ENCODE measurements around the gene SETD2. TPM values are rescaled to one million over a fixed set of nuclear protein-coding genes. Genes with fewer than 3 reads are reported as not detected.

Gene SETD2
- polyA plus RNA-seq, 1 of the 3 experiments (the other 2 are of a cell fraction), result 12.1 TPM

GRCh38 chr3:46988616-46989015 is 175.3 kb downstream of the SETD2 start:
- H2AFZ ChIP-seq (ENCODE audit: low read depth), result no peak overlapping the region
- ChIA-PET CTCF (no interaction called here), POLR2A (no interaction called here)
- no peaks in the 10 kb centered on the region; a peak in 1 of 4 replicates for H3K4me1 ChIP-seq (ENCODE audit: control insufficient read depth in 1 of 2, insufficient read depth in 2 of 2, low read depth in 1 of 2, low read length in 1 of 2)
- H3K36me3 ChIP-seq (replicated peaks in 1 of 2; ENCODE audit: control insufficient read depth in 1 of 2, insufficient read depth in 2 of 2, low read length in 1 of 2), result peaks cover 0 to 4% of the 10 kb centered on the region in 2 experiments
- no peaks in the 10 kb centered on the region for H3F3A ChIP-seq (replicated peaks; ENCODE audit: insufficient read depth)
- no peak overlapping the region for H3K9ac ChIP-seq
- H3K4me2 ChIP-seq, result no peak overlapping the region
- H3K9me2 ChIP-seq, result no peaks in the 10 kb centered on the region
- H3K9me3 ChIP-seq, result no peaks in the 10 kb centered on the region
- no peaks in the 10 kb centered on the region for H3K27me3 ChIP-seq (ENCODE audit: insufficient read depth)
- no peak overlapping the region for H3K4me3 ChIP-seq (ENCODE audit: low read depth in 2 of 2, low read length in 1 of 2)
- no peak overlapping the region for H3K27ac ChIP-seq (ENCODE audit: low read depth in 2 of 2, low read length in 1 of 2)
- no peak for DNase-seq
- WGBS (ENCODE audit: low lambda C conversion rate), result 85% methylated on average over 2 of the region's 4 CpGs
- no peaks in the 10 kb centered on the region for H3K79me2 ChIP-seq (ENCODE audit: insufficient read depth)
- no peaks in the 10 kb centered on the region for H4K20me1 ChIP-seq (ENCODE audit: insufficient read depth)
- TF ChIP-seq RFX5 (IDR thresholded peaks at IDR 0.05; ENCODE audit: low read length), result no peak
- no peak for TF ChIP-seq SMC3 (IDR thresholded peaks at IDR 0.05; ENCODE audit: low read depth, low read length)
- TF ChIP-seq, protein P1, sequence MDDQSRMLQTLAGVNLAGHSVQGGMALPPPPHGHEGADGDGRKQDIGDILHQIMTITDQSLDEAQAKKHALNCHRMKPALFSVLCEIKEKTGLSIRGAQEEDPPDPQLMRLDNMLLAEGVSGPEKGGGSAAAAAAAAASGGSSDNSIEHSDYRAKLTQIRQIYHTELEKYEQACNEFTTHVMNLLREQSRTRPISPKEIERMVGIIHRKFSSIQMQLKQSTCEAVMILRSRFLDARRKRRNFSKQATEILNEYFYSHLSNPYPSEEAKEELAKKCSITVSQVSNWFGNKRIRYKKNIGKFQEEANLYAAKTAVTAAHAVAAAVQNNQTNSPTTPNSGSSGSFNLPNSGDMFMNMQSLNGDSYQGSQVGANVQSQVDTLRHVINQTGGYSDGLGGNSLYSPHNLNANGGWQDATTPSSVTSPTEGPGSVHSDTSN (IDR thresholded peaks at IDR 0.05), result no peak
- no peak for TF ChIP-seq TAF1 (IDR thresholded peaks at IDR 0.05; ENCODE audit: borderline replicate concordance, low read depth, low read length)
- no peak for TF ChIP-seq ZBTB33 (IDR thresholded peaks at IDR 0.05; ENCODE audit: borderline replicate concordance, low read depth)
- TF ChIP-seq EZH2phosphoT487 (IDR thresholded peaks at IDR 0.05; ENCODE audit: borderline replicate concordance, low read depth), result no peak

- TF ChIP-seq MEF2A (IDR thresholded peaks at IDR 0.05; ENCODE audit: borderline replicate concordance, low read depth) (no peak), GATA2 (CRISPR knock-in tag; IDR thresholded peaks at IDR 0.05) (no peak), CTCF (IDR thresholded peaks at IDR 0.05) (no peak), NRF1 (IDR thresholded peaks at IDR 0.05; ENCODE audit: low read depth, low read length) (no peak), YY1 (IDR thresholded peaks at IDR 0.05; ENCODE audit: low read depth) (no peak), SMC3 (IDR thresholded peaks at IDR 0.05; ENCODE audit: low read depth, low read length) (no peak), MAX (IDR thresholded peaks at IDR 0.05; ENCODE audit: low read depth) (no peak), TCF12 (IDR thresholded peaks at IDR 0.05) (no peak), SIN3A (IDR thresholded peaks at IDR 0.05; ENCODE audit: borderline replicate concordance, low read depth, low read length) (no peak), GABPA (IDR thresholded peaks at IDR 0.05; ENCODE audit: low read depth) (no peak), CHD2 (IDR thresholded peaks at IDR 0.05; ENCODE audit: low read length, partially characterized antibody) (no peak), MXI1 (IDR thresholded peaks at IDR 0.05; ENCODE audit: low read depth, low read length) (no peak), ELF1 (IDR thresholded peaks at IDR 0.05) (no peak), JUND (IDR thresholded peaks at IDR 0.05) (no peak), USF1 (IDR thresholded peaks at IDR 0.05; ENCODE audit: borderline replicate concordance, low read depth) (no peak)
- ChIA-PET POLR2A (no interaction called here), CTCF (interaction anchor here (1.8 kb wide), 1 partner anchor 11 kb away, joined by 7 read pairs; no protein-coding TSS in a partner anchor)
- no peaks in the 10 kb centered on the region for H3K27me3 ChIP-seq (ENCODE audit: insufficient read depth)
- no peak overlapping the region for H2AFZ ChIP-seq (ENCODE audit: low read depth)
- H3K4me2 ChIP-seq, result no peak overlapping the region
- no peaks in the 10 kb centered on the region for H3K79me2 ChIP-seq (ENCODE audit: insufficient read depth)
- no peaks in the 10 kb centered on the region for H3F3A ChIP-seq (replicated peaks; ENCODE audit: insufficient read depth)
- H3K9me2 ChIP-seq, result no peaks in the 10 kb centered on the region
- no peak overlapping the region for H3K4me3 ChIP-seq (ENCODE audit: low read depth in 2 of 2, low read length in 1 of 2)
- WGBS (ENCODE audit: low lambda C conversion rate), result 86% methylated on average over 10 of the region's 16 CpGs
- no peak overlapping the region for H3K9ac ChIP-seq
- H4K20me1 ChIP-seq (ENCODE audit: insufficient read depth), result no peaks in the 10 kb centered on the region
- no peaks in the 10 kb centered on the region for H3K9me3 ChIP-seq
- no peaks in the 10 kb centered on the region; a peak in 1 of 4 replicates for H3K4me1 ChIP-seq (ENCODE audit: control insufficient read depth in 1 of 2, insufficient read depth in 2 of 2, low read depth in 1 of 2, low read length in 1 of 2)
- no peak for DNase-seq
- no peak overlapping the region for H3K27ac ChIP-seq (ENCODE audit: low read depth in 2 of 2, low read length in 1 of 2)
- peaks cover 0 to 4% of the 10 kb centered on the region in 2 experiments for H3K36me3 ChIP-seq (replicated peaks in 1 of 2; ENCODE audit: control insufficient read depth in 1 of 2, insufficient read depth in 2 of 2, low read length in 1 of 2)
These were observed 176.0 kb downstream of the SETD2 start for GRCh38 chr3:46987743-46988401.
